Measurements from ENCODE around the gene FTSJ3.

The FTSJ3 gene

GRCh38 chr17:63843387-63843888 is 16.0 kb upstream of the FTSJ3 start:
- peak; percentile 51 for DNase-seq

- DNase-seq = peak; percentile 99
These were observed 15.3 kb upstream of the FTSJ3 start, which contains the start of gene SMARCD2 for GRCh38 chr17:63842540-63843386. TSS of gene SMARCD2 (minus strand) at chr17:63842685. CDS start at chr17:63842674, 11 bp downstream.

- DNase-seq = no peak
These were observed 14.7 kb upstream of the FTSJ3 start for GRCh38 chr17:63842173-63842539.

GRCh38 chr17:63841350-63842172 is 14.1 kb upstream of the FTSJ3 start:
- no peak for DNase-seq

- DNase-seq = no peak
These were observed 13.3 kb upstream of the FTSJ3 start for GRCh38 chr17:63840591-63841349.

- DNase-seq = no peak
These were observed 11.2 kb upstream of the FTSJ3 start for GRCh38 chr17:63838631-63839171.

- no peak for DNase-seq
These were observed 10.6 kb upstream of the FTSJ3 start for GRCh38 chr17:63837962-63838600.

- no peak for DNase-seq
These were observed 10.0 kb upstream of the FTSJ3 start for GRCh38 chr17:63837480-63837879.

- no peak for DNase-seq
These were observed 9.3 kb upstream of the FTSJ3 start for GRCh38 chr17:63836811-63837210.

- DNase-seq = no peak
These were observed 7.8 kb upstream of the FTSJ3 start for GRCh38 chr17:63835167-63835720.

- peak; percentile 78 for DNase-seq
These were observed 7.1 kb upstream of the FTSJ3 start for GRCh38 chr17:63834431-63835166.

GRCh38 chr17:63833741-63834373 is 6.4 kb upstream of the FTSJ3 start:
- DNase-seq = no peak

GRCh38 chr17:63833026-63833740 is 5.7 kb upstream of the FTSJ3 start:
- no peak for DNase-seq

- DNase-seq = no peak
These were observed 5.0 kb upstream of the FTSJ3 start for GRCh38 chr17:63832455-63832854.

- DNase-seq = no peak
These were observed 4.6 kb upstream of the FTSJ3 start for GRCh38 chr17:63832014-63832413.

GRCh38 chr17:63831505-63831904 is 4.0 kb upstream of the FTSJ3 start:
- DNase-seq = no peak

- no peak for DNase-seq
These were observed 3.5 kb upstream of the FTSJ3 start for GRCh38 chr17:63830904-63831491.

- no peak for DNase-seq
These were observed 2.8 kb upstream of the FTSJ3 start for GRCh38 chr17:63830278-63830677.

GRCh38 chr17:63828936-63829335 is 1.5 kb upstream of the FTSJ3 start:
- DNase-seq = no peak

All from CD4-positive, alpha-beta T cell treated with Interleukin-10 for 1 hour (primary cell).